GM20431 (cell line): ENCODE measurements around the gene MAGEA10.
"Not testable (repeated sequence)": the region's sequence is repeated elsewhere in the genome, so short reads cannot be mapped to it uniquely, and the experiment has no call there.

Experiments used
- in situ Hi-C: fragments of 300-500 bp; cut with MseI, MboI; formaldehyde crosslinking; loops from one replicate; pipeline ENCODE4 v1.15.0; 2020; ENCODE audit warnings: low sequenced_read_pairs; ENCODE audit not compliant: unreplicated experiment

MAGEA10 gene

DNA sequence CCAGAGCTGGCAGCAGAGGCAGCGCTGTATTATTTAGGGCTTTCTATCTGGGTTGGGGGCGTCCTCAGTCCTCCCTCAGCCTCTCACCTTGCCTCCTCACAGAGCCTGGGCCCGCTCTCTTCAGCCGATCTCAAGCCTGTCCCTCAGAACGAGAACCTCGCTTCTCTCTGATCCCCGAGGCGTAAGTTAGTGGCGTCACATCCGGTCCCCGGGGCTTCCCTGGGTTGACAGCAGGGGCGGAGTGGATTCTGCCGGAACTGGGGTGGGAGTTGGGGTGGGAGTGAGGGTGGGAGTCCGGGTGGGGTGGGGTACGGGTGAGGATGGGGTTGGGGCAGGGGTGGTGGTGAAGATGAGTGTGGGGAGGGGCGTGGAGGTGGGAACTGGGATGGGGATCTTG is at the start of gene MAGEA10:
Gene MAGEA10 (minus strand): TSS at position 190 of the 397 bp plus-strand sequence. CDS start 2,957 bp downstream, outside the sequence.
- in situ Hi-C loops: no loop called here

DNA sequence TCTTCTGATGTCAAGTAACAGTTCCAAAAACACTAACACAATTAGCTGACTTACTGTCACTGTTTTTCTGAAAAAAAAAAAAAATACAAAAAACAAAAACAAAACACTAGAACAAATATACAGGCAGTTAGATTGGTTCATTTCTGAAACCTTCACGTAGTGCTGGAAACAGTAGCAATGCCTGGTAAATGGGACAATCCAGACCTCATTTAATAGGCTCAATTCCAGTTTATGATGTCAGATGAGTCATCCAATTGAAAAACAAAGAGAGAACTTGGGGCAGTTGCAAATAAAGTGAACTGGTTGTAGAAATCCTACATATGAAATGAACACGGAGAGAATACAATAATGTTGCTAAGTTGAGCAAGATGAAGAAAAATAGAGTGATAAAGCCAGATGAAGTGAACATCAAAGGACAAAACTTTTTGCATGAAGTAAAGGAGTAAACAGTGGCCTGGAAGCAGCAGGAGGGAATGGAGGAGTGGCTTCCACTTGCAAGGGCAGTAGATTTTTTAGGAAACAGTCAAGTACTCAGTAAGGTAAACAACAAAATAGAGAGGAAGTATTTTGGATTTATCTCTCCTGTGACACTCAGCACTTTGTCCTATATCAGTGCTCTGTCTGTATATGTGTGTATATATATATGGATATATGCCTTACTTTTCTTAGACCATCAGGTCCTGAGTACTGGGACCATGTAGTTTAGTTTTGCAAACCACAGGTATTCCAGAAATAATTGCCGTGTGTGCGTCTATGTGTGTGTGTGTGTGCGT is 39.3 kb upstream of the MAGEA10 start:
- in situ Hi-C loops: no loop called here

DNA sequence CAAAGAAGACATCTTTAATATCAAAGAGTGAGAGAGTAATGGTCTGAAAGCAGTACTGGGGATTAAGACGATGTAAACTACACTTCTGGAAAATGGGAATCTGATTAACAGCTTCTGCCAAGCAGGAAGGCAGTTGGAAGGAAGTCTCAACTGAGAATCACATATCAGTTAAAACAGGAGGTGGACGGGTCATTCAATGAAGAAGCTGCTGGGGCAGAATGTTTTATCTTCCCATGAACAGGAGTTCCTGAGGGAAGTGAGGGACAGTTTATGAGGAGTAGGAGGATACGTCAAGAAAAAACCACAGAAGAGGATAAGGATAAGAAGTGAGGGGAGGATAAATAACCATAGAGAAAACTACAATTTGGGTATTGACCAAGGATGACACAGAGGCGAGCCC is 38.7 kb upstream of the MAGEA10 start:
- in situ Hi-C loops: no loop called here

DNA sequence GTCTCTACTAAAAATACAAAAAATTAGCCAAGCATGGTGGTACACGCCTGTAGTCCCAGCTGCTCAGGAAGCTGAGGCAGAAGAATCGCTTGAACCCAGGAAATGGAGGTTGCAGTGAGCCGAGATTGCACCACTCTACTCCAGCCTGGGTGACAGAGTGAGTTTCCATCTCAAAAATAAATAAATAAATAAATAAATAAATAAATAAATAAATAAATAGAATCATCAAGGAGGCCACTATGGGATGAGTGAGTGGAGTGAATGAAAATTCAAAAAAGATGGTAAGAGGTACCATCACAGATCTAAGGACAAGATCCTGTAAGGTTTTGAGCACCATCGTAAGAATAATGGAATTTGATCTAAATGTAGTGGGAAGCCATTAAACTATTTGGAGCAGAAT is 37.5 kb upstream of the MAGEA10 start:
- in situ Hi-C loops: not testable (repeated sequence)

DNA sequence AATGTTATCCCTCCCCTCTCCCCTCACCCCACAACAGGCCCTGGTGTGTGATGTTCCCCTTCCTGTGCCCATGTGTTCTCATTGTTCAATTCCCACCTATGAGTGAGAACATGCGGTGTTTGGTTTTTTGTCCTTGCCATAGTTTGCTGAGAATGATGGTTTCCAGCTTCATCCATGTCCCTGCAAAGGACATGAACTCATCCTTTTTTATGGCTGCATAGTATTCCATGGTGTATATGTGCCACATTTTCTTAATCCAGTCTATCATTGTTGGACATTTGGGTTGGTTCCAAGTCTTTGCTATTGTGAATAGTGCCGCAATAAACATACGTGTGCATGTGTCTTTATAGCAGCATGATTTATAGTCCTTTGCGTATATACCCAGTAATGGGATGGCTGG is 35.5 kb upstream of the MAGEA10 start:
- in situ Hi-C loops: not testable (repeated sequence)

DNA sequence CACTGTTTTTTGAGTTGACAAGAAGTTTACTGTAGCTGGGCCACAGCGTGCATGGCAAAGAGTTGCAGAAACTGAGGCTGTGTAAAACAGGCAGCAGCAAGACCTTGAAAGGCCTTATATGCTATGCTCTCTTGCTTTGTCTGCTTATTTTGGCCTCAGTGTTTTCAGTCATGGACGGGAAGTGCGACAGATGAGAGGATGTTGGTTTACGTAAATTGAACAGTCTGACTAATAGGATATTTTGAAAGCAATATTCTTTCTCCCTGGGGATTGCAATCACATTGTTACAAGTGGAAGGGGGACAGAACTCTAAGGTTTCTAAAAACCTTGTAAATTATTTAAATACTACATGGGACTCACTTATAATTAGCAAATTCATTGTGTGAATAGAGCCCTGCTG is 32.2 kb upstream of the MAGEA10 start:
- in situ Hi-C loops: no loop called here

DNA sequence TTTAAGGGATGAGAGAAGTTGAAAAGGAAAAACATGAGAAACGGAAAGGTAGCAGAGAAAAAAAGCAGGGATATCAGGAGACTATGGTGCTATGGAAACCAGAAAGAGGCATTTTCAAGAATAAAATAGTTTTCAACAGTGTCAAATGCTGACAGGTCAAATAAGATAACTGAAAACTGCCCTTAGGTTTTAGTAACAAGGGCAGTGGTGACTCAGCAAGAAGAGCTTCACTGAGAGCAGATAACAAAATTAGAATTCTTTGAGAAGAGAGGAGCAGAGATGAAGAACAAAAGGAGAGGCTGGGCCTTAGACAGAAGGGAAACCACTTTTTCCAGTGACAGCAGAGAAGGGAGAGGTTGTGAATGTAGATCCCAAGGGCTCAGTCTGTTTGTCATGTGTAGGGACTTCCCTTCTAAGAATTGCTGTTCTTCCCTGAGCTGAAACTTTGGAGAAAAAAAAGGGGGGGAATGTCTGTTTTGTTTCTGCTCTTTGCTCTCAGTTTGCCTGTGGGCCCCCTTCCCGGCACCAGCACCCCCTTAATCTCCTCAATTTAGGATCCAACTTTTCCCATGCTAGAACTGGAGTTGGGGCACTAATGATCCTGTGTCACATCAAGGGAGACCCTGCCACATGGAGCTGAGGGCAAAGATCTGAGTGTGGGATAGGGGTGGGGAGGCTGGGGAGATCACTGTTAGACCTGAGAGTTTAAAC is 26.8 kb upstream of the MAGEA10 start:
- in situ Hi-C loops: no loop called here

DNA sequence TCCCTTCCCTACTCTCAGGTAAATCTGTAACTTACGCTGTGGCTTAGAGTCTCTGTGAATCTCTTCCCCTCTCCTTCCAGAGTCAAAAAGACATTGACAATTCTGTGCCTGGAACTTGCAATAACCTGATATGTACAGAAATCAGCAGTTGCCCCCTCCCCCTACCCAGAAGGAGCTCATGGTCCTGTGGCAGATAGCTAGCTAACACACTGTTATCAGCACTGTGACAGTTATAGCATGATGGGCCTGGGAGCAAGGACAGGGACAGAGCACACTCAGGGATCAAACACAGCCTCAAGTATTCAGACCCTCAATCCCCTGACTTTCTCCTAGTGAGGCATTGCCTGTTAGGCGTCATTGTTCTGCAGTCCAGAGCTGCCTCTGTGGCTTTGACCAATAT is 18.7 kb upstream of the MAGEA10 start:
- in situ Hi-C loops: no loop called here

DNA sequence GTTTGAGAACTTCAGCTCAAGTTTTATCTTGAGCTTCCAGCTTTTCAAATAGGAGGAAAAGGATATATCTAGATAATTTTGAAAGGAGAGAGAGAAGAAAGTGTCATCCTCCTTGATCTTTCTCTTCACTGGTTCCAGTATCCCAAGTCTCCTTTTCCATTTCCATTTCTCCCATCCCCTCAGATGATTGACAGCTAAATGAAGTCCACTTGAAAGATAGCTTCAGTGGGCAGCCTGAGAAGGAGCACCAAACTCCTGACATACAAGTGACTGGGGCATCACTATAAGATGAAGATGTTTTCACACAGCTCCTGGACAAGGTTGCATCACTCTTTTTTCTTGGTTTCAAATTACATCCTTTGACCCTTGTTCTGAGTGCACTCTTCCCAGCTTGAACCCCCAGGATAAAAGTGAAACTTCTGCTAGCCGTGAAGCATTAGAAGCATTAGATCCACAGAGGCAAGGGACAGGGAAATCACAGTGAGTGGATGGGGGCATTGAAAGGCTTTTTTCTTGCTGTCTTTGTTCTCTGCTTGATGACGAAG is 17.5 kb upstream of the MAGEA10 start:
- in situ Hi-C loops: no loop called here

DNA sequence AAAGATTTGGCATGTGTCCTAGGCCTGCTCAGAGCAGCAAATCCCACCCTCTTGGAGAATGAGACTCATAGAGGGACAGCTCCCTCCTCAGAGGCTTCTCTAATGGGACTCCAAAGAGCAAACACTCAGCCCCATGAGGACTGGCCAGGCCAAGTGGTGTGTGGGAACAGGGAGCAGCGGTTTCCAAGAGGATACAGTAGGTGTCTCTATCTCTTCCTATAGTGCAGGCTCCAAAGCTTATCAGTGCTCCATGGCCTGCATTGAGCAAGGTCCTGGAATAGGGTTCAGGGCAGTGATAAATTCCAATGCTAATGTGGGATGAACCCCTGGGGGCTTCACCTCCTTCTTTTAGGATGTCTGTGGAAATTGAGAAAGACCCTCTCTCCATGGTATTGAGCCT is 15.7 kb upstream of the MAGEA10 start:
- in situ Hi-C loops: no loop called here

DNA sequence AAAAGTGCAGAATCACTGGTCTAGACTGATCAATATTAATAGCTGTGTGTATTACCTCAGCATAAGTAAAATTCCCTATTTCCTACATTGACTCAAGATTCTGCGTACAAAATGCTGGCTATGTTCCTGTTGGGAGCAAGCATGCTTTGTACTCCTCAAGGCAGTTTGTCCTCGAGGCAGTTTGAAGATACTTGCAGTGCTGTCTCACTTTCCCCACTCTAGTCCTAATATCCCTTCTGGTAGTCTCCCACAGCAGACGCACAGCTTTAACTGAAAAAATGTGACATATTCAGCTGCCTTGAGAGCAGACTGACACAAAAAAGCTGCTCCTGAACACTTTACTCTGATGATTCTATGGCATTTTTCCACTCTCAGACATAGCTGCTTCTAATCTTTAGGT is 12.9 kb upstream of the MAGEA10 start:
- in situ Hi-C loops: no loop called here

DNA sequence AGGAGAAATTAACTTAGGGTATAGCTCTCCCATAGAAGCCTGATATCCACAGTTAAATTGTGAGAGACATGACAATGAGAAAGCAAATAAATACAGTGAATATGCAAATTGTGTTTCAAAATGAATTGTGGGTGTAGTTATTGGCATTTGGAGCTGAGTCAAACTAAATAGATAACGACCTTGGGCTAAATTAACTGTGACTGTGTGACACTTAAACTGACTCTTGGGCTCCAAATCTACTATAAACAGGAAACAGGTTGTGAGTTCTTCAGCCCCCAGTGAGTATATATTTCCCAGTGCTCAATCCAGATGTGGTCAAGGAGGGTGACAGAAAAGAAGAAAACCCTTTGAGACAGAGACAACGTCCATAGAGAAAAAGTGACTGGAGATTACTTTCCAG is 11.3 kb upstream of the MAGEA10 start:
- in situ Hi-C loops: no loop called here

DNA sequence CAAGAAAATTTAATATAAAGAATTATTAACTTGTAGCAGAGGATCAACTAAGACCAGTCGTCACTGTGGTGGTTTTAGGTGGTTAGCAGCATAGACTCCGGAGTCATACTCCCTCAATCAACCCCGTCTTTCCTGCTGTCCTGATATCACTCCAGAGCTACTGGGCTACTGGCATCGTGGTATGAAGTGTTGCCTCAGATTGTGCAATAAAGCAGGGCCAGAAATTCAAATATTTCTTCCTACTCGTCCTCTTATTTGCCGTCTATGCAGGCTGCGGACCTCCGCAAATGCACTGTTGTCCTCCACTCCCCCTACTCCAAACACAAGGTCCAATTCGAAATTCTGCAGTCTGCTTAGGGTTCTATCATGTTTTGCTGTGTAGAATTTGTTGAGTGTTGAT is 1.2 kb upstream of the MAGEA10 start:
- in situ Hi-C loops: no loop called here

DNA sequence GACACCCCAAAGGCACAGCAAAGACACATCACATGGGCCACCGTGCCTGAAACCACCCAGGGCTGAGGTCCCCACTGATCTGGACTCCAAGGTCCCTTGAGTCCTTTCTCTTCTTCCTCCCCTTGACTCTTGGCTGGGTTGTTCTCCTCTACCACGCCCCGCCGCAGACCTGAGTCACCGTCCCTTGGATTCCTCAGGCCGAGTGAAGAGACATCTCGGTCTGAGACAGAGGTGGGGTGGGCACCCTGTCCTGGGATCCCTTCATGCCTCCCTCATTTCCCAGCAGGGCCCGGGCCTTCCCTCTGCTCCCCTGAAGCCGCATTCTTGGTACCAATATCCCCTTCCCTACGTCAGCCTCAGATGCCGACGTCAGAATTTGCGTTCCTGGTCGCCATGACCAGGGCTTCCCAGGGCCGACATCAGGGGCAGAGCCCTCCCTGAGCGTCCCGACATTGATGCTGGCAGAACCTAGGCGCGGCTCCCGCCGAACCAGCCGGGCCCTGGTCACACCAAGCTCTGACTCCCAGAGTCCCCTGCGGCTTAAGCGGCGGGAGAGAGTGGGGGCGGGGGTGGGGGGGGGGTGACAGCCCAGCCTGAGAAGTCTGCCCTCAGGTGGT is 498 bp downstream of the MAGEA10 start:
- in situ Hi-C loops: no loop called here

DNA sequence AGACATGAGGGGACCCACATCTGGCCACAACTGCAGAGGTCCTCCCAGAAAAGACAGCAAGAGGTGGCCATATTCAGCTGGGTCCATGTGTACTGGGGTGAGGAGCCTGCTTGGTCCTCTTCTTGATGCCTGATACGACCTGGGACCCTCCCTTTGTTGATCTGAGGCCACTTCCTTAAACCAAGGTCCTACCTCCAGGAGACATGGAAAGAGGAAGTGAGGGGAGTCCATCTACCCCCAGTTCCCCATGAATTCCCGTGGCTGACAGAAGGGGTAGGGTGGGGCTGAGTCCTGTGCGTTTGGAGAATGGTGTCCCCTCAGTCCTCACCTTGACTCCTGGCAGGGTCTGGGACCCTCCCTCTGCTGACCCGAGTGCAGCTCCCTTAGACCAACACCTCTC is 2.1 kb downstream of the MAGEA10 start:
- in situ Hi-C loops: no loop called here

DNA sequence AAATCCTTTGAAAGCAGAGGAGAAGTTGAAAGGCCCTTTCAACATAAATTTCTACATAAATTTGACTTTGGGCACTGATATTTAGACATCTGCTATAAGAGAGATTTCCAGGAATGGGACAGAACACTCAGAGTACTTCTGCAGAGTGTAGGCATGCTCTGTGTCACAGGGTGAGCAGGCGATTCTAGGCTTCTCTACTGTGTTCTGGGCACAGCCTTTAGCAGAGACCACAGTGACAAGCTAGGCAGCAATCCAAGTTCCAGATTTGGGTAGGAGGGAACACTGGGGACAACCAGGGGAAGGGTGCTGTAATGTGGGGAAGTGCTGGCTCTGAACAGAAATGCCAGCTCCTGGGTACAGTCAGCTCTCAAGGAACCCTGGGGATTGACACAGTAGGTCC is 6.9 kb downstream of the MAGEA10 start:
- in situ Hi-C loops: no loop called here

DNA sequence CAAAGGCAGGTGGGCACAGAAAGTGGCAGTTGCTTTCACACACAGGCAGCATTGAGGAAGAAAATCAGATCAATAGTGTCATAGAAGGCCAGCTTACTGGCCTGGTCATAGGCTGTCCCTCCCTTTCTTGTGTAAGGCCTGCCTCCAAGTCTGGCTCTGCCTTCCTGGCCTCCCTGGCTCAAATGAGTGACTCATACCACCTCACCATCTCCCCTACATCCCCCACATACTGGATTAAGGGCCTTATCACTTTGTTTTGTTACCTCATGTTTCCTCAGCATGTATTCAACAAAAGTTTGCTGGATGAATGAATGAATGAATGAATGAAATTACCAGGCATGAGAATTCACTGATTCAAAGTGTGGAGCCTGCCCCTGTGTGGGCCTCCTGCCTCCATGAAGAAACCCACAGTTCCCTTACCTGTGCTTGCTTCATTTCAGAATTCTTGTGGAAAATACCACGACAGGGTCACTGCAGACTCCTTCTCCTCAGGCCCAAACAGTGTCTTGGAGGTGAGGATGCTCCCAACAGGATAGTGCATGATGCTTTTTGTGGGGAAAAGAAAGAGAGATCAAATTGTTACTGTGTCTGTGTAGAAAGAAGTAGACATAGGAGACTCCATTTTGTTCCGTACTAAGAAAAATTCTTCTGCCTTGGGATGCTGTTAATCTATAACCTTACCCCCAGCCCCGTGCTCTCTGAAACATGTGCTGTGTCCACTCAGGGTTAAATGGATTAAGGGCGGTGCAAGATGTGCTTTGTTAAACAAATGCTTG is 9.1 kb downstream of the MAGEA10 start:
- in situ Hi-C loops: not testable (repeated sequence)

DNA sequence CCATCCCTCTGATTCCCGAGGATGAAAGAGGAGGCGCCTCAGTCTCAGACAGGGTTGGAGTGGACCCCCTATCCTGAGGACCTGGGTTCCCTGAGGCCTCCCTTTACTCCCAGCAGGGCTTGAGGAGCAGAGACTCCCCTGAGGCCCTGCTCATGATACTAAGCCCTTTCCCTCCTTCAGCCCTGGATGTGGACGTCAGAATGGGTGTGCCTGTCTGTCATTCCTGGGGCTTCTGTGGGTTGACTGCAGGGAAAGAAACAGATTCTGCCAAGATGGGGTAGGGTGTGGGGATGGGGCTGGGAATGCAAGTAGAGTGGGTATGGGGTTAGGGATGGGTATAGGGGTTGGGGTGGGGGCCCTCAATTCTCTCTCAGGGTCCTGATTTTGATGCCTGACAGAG is 21.1 kb downstream of the MAGEA10 start:
- in situ Hi-C loops: no loop called here

DNA sequence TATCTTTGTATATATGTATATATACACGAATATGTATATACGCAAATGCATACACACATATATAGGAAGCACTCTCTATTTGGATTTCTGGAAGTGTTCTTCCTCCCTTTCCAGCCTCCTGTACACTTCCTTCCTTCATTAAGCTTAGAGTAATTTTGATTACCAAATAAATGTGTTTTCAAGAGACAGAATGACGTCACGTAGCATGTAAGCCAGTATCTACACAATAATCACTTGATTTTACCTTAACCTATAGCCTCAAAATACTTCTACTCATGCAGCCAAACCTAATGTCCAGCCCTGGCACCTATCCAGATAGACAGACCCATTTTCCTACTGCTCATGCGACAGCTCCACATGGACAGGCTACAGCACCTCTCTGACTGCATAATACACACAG is 29.9 kb downstream of the MAGEA10 start:
- in situ Hi-C loops: no loop called here

DNA sequence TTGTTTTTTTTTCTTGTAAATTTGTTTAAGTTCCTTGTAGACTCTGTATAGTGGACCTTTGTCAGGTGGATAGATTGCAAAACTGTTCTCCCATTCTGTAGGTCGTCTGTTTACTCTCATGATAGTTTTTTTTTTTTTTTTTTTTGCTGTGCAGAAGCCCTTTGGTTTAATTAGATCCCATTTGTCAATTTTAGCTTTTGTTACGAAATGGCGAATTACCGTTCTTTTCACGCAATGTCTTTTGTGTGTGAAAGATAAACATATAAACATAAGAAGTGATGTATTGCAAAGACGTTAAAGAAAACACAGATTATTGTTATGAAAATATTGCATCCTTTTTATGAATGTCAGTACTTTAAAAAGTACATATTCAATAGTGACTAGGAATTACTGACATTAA is 34.5 kb downstream of the MAGEA10 start:
- in situ Hi-C loops: no loop called here
